KOPT-K1 (cell line): ENCODE data around the gene CELSR3.

ENCODE experiments used
- H3K27ac ChIP-seq: fragments of 200-600 bp; sonication (generic); 2 replicates; pipeline ENCODE4 v1.5.1; 2016; ENCODE audit warnings: antibody characterized with exemption, mild to moderate bottlenecking, low read depth, low read length; ENCODE audit not compliant: poor library complexity, severe bottlenecking
- H3K36me3 ChIP-seq: fragments of 200-600 bp; sonication (generic); 2 replicates; pipeline ENCODE4 v1.5.1; 2017; ENCODE audit warnings: antibody characterized with exemption, mild to moderate bottlenecking, low read length, moderate library complexity; ENCODE audit not compliant: insufficient read depth
- H3K9me3 ChIP-seq: fragments of 200-600 bp; sonication (generic); 2 replicates; pipeline ENCODE4 v1.5.1; 2017; ENCODE audit warnings: antibody characterized with exemption, low read length, mild to moderate bottlenecking; ENCODE audit not compliant: insufficient read depth, poor library complexity, severe bottlenecking

Gene CELSR3

DNA sequence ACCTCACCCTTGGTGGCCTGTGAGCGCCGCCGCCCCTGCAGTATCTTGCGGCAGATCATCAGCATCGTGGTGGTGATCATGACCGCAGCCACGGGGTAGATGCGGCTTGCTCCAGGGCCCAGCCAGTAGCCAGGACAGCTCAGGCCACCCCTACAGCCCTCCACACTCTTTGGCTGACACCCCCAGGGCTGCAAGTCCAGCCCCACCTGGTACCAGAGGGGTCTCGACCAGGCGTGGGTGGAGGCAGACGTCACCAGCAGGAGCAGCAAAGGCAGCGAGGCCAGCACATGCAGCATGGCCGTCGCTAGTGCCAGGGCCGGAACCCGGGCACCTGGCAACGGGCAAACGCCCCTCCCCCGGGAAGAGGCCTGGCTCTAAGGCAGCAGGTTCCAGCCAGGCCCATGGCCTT, 41.2 kb downstream of the CELSR3 start, which contains the start of gene TMEM89:
TSS of gene TMEM89 (minus strand) at position 309 of the 409 bp plus-strand sequence. CDS start at position 296, 13 bp downstream.
- Histone ChIP-seq H3K27ac (no peak within 1 kb of the TSS), H3K9me3 (peaks cover 19% of the 10 kb centered on the region), H3K36me3 (peaks cover 41% of the 10 kb centered on the region; the same call in 1 of the 2 replicates)

DNA sequence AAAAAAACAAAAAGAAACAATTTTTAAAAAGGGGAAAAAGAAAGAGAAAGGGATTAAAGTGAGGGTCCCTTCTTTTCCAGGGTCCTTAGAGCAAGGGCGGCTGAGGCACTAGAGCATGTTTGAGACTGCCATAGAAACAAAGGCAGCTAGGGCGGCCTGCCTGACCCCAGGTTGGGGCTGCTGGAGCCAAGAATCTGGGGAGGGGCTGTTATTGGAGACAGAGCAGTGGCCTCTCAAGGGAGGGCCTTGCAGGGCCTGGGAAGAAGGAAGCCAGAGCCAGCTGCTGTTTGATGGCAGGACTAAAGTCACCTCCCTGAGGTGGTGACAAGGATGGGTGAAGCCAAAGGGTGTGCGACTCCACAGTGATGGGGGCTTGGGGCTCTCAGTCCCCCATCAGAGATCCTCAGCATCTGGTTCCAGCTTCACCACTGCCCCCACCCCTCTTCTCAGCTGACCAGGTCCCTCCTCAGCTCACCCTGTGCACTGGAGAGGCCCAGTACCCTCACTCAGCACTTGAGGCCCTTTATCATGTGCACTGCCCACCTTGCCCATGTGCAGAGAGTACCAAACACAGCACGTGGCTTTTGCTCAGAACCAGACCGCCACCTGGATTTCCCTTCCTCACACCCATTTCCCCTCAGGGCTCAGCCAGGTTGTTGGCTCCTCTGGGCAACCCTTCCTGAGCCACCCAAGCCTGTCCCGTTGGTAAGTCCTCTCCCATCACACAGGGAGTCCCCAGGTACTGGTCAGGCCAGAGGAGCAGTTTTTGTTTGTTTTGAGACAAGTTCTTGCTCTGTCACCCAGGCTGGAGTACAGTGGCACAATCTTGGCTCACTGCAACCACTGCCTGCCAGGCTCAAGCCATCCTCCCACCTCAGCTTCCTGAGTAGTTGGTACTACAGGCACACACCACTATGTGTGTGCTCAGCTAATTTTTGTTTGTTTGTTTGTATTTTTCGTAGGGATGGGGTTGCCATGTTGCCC, 42.9 kb downstream of the CELSR3 start:
- no peak overlapping the region for H3K27ac ChIP-seq
- peaks cover 23% of the 10 kb centered on the region for H3K9me3 ChIP-seq
- H3K36me3 ChIP-seq = peaks cover 24% of the 10 kb centered on the region; the same call in 1 of the 2 replicates

DNA sequence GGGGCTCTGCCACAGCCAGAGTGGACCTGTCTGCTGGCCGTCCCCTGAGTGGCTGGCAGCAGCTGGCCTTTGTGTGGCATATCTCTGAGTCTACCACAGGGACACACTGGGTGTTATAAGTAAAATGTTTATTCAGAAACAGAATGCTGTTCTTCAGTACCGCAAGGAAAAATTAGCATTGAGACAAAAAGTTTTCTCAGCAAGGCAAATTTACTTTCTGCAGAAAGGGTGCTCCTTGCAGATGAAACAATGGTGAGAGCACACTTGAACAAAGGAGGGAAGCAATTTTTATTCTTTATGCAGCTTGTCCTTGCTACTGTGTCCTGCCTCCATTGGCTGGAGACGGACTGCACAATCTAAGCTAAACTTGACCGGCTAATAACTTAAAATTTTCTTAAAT, 45.1 kb downstream of the CELSR3 start:
- Histone ChIP-seq H3K27ac (no peak overlapping the region), H3K9me3 (peaks cover 23% of the 10 kb centered on the region), H3K36me3 (peaks cover 21% of the 10 kb centered on the region; the same call in 1 of the 2 replicates)

DNA sequence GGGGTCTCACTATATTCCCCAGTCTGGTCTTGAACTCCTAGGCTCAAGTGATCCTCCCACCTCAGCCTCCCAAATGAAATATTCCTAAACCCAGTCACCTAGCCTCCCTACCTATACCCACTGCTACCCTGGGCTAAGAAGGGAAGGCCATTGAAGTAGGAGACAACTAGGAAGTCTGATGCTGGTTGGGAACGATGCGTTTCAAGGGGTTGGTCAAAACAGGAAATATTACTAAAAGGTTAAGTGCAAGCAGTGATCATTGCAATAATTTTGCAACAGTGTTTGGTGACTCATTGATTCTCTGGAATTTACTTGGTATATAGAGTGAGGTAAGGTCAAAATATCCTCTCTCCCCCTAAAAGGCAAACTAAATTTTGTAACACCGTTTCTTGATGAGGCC, 48.6 kb downstream of the CELSR3 start:
- Histone ChIP-seq H3K36me3 (peaks cover 9% of the 10 kb centered on the region; the same call in 1 of the 2 replicates), H3K27ac (no peak overlapping the region), H3K9me3 (peaks cover 23% of the 10 kb centered on the region)

DNA sequence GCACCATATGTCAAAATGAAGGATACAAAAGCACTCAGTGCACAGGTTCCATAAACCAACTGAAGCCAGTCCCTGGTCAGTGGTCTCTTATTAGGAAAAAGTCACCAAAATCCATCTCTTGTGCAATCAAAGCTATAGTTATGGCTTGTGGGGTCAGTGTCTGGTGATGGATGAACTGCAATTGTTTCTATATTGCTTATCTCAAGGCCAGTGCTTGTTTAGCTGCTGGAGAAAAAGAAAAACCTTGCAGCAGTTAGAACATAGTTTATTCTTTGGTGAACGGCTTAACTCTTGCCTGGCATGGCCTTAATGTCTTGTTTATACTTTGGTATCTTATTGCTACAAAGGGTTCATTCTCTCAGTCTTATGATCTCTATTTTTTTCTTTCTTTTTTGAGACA, 50.4 kb downstream of the CELSR3 start:
- H3K36me3 ChIP-seq = peaks cover 14% of the 10 kb centered on the region; the same call in 1 of the 2 replicates

DNA sequence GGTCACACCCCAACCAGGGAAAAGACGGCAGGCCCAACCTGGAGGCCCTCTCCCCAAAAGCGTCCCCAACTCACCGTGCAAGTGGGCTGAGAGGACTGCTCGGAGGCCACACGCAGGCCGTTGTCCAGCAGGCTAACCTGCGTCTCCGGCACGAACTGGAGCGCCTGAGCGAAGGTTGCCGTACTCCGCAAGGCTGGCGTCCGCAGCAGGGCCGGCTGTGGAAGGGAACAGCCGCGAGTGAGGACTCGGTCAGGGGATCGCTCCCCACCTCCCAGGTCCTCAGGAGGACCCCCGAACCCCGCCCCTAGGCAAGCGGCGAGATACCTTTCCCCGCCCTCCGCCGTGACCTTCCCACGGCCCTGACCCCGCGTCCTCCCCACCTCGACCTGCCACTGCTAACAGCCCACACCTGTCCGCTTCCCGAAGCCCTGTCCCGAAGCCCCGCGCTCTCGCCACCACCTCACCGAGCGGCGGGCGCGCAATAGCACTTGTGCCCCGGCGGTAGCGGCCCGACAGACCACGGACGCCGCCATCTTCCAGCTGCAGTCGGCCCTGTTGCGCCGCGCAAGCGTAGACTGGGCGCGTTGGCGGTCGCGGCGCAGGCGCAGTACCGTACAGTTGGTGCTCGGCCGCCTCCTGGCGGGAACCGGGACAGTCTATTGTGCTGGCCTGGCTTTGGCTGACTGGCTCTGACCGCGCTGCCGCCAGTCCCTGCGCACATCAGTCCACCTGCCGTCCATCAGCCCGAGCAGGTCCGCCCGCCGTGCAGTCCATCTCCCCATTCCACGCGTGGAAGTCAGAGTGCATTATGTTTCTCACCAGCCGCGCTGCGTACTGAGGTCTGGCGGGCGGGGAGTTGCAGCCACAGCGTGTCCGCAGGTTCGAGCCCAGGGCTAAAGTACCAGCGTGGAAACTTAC, 53.3 kb downstream of the CELSR3 start, which contains the start of gene UQCRC1:
TSS of gene UQCRC1 (minus strand) at position 559 of the 918 bp plus-strand sequence. CDS start at position 533, 26 bp downstream.
- Histone ChIP-seq H3K9me3 (no peaks in the 10 kb centered on the region), H3K27ac (peak within 1 kb of the TSS; percentile 86), H3K36me3 (peaks cover 37% of the 10 kb centered on the region)

More for the DNA sequence above, 50.4 kb downstream of the CELSR3 start:
- Histone ChIP-seq H3K9me3 (peaks cover 11% of the 10 kb centered on the region), H3K27ac (no peak overlapping the region)

DNA sequence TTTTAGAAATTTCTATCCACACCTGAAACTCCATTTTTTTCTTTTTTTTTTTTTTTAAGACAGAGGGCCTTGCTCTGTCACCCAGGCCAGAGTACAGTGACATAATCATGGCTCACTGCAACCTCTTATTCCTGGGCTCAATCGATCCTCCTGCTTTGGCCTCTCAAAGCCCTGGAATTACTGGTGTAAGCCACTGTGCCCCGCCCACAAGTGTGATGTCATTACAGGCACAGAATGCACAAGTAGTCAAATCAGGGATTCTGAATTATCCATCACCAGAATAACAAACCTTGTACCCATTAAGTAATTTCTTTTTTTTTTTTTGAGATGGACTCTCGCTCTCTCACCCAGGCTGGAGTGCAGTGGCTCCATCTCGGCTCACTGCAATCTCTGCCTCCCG, 55.2 kb downstream of the CELSR3 start:
- Histone ChIP-seq H3K9me3 (no peaks in the 10 kb centered on the region), H3K36me3 (peaks cover 56% of the 10 kb centered on the region), H3K27ac (no peak overlapping the region)

DNA sequence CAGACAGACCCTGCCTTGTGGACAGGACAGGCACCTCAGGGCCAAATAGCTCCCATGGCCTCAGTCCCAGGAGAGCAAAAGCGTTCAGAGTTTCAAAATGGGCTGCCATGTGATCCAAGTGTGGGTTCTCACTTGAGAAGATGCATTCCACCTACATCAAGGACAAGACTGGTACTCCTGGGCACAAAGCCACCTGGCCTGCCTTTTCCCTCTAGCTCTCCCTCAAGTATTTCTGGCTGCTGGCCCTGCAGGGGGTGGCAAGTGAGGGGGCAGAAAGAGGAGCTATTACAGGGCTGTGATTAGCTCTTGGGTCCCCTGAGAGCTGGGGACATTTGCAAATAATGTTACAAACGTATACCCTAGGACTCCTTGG, 61.1 kb downstream of the CELSR3 start:
- H3K9me3 ChIP-seq = no peaks in the 10 kb centered on the region
- H3K27ac ChIP-seq = no peak overlapping the region
- H3K36me3 ChIP-seq = peaks cover 100% of the 10 kb centered on the region

DNA sequence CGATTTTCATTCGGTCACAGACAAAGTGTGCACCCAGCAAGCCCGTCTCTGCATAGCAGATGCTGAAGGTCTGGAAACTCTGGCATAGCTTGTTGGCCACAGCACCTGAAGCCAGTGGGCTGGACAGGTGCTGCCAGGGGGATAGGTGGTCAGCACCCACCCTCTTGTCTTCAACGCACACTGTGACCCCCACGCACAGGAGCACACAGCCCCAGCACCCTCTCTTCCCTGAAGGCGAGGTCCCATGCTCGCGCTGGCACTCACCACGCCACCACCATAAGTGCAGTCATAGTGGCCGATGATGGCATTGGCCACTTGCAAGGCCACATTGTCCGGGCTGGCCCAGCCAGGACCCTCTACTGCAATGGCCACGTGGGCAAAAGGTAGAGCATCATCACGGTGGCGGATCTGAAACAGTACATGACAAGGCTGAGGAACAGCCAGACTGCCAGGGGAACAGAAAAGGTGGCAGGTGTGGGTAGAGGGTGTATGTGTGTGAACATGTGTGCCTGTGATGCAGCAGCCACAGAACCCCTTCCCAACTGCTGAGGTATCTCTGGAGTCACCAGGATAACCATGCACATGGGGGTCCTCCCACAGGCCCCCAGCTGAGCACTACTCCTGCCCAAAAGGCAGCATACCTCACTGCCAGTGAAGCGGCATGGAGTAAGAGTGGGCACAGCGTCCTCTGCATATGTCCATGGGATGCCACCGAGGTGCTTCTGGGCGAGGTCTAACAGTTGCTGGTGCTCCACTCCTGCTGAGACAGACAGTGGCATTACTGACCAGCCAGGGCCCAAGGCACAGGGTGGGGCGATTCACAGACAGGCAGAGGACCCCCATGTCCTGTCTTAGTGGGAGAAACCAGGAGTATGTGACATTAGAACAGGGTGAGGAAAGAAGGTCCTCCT, 61.7 kb downstream of the CELSR3 start:
- Histone ChIP-seq H3K36me3 (peaks cover 94% of the 10 kb centered on the region), H3K9me3 (no peaks in the 10 kb centered on the region), H3K27ac (no peak overlapping the region)

DNA sequence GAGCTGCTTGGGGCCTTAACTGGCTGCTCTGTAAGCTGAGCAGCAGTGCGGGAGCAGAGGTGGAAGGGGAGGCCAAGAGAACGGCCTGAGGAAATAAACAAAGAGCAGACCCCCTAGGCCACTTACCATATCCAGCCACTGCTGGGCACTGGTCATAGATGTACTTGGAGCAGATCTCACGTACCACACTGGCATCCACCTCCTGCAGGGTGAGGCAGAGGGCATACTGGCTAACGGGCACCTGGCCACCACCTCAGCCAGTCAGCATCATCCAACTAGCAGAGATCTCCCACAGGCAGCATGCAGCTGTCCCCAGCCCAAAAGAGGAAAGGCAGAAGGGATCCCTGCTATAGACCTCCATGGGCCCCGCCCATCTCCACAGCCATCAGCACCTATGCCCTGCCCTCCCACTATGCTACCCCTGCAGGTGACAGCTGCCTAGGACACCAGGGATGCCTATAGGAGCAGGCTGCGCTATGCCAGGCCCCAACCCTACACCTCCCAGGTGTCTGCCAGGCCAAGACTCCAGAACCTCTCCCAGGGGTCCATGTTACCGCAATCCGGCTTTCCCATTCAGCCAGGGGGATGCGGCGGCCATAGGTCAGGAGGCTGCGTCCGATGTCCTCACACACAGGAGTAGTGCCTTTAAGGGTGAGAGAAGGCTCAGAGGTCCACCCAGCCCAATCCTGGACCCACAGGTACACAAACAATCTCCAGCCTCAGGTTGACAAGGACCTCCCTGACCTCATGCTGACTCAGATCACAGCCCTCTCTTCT, 63.0 kb downstream of the CELSR3 start:
- Histone ChIP-seq H3K36me3 (peaks cover 82% of the 10 kb centered on the region), H3K27ac (no peak overlapping the region), H3K9me3 (no peaks in the 10 kb centered on the region)

DNA sequence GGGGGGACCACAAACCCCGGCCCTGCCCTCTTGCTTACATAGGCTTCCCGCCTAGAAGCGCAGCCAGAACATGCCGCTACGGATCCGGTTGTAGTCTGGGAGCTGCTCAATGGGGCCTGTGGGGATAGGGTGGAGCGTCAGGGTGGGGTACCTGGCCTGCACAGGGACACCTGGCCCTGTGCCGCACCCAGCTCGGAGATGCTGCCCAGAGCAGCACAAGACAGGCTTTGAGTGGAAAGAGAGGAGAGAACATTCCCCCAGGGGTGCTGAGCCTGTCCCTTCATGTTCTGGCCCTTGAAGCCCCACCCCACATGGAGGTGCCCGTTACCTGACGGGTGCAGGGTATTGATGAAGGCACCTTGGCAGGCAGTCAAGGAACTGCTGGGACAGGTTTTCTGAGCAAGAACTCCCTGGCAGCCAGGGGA, 63.6 kb downstream of the CELSR3 start:
- H3K9me3 ChIP-seq = no peaks in the 10 kb centered on the region
- H3K27ac ChIP-seq = no peak overlapping the region
- peaks cover 75% of the 10 kb centered on the region for H3K36me3 ChIP-seq

DNA sequence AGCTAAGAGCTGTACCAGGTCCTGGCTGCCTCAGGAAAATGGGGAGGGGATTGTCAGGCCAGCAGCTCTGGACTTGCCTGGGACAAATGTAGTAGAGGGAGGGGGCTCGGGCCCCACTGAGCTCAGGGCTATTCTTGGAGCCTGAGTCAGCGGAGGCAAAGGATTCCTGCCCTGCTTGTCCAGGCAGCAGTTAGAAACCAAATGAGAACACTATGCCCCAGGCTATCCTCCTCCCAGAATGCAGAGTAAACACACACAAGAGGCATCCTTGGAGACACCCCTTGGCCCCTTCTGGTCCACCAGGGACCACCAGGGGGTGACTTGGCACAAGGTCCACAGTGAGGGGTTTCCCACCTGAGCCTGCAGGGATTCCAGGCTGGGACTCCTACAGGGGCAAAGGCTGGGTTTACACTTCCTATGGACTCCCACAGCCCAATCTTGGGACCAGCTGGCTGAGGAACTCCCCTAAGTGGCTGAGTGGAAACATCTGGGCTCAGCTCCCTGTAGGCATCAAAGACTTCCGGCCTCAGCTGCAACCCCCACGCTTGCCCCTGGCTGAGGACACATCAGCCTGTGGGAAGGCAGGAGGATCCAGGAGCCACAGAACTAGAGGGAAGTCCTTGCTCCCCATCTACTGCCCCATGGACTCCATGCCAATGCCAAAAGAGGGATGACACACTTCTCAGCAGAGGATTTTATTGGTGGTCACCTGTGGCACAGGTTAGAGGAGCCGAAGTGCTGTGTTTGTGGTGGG, 64.2 kb downstream of the CELSR3 start:
- Histone ChIP-seq H3K27ac (no peak overlapping the region), H3K36me3 (peaks cover 70% of the 10 kb centered on the region), H3K9me3 (no peaks in the 10 kb centered on the region)

DNA sequence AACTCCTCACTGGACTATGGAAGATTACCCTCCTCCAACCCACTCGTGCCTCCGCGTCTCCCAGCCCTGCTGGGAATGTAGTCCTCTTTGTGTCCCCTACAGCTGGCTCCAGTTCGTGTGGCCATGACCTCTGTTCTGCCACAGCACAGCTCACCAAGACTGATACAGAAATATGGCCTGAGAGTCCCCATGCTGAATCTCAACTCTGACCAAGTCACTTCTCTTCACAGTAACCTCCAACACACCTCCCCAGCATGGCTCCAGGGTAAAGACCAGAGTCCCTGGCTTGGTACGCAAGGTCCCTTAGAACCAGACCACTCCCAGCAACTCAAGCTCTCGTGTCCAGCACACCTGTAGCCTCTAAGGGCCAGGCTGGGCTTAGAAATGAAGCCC, 65.3 kb downstream of the CELSR3 start:
- Histone ChIP-seq H3K27ac (no peak overlapping the region), H3K36me3 (peaks cover 59% of the 10 kb centered on the region), H3K9me3 (no peaks in the 10 kb centered on the region)
